NT2/D1 (cell line): ENCODE results near the gene CRACDL.

Experiments used
- YY1 ChIP-seq: IDR thresholded peaks from 2 replicates; pipeline ENCODE4 v1.6.1; 2011; ENCODE audit not compliant: insufficient read length, insufficient read depth
- ZNF274 ChIP-seq: IDR thresholded peaks from 2 replicates; pipeline ENCODE4 v1.6.1; 2011; ENCODE audit warnings: mild to moderate bottlenecking, low read depth, low read length

DNA sequence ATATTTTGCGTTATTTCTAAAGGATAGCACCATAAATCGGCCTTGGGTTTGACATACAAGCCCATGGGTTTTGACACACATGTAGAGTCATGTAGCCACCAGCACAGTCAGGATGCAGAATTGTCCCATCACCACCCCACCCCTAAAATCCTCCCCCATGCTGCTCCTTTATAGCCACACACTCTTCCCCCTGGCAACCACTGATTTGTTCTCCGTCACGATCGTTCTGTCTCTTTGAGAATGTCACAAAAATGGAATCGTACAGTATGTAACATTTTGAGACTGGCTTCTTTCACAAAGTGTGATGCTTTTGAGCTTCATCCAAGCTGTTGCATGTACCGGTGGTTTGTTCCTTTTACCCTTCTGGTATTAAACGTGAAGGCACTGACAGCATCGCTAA is 39.1 kb downstream of the CRACDL start:
- TF ChIP-seq ZNF274 (no peak), YY1 (no peak)
